SK-N-SH treated with all-trans-retinoic acid at 6 μM for 48 hours (cell line): ENCODE results near the gene SKOR1.

Experiments
- BACH2 ChIP-seq: fragments of 250-450 bp; sonication (Bioruptor Pico); IDR thresholded peaks from 2 replicates; pipeline ENCODE4 v1.9.0; 2021; ENCODE audit warnings: mild to moderate bottlenecking, borderline replicate concordance
- OSR1 ChIP-seq: fragments of 250-450 bp; sonication (Bioruptor Pico); IDR thresholded peaks from 2 replicates; pipeline ENCODE4 v1.8.0; 2022; ENCODE audit warnings: moderate library complexity, mild to moderate bottlenecking, inconsistent platforms
- RARB ChIP-seq: fragments of 250-450 bp; sonication (Bioruptor Pico); IDR thresholded peaks from 2 replicates; pipeline ENCODE4 v1.8.0; 2021; ENCODE audit warnings: mild to moderate bottlenecking, moderate library complexity
- TF ChIP-seq, protein P1 (sequence below): fragments of 250-450 bp; sonication (Bioruptor Pico); IDR thresholded peaks from 2 replicates; pipeline ENCODE4 v1.8.0; 2020; ENCODE audit warnings: mild to moderate bottlenecking, moderate library complexity, borderline replicate concordance
- TF ChIP-seq, protein P2 (sequence below): fragments of 250-450 bp; sonication (Bioruptor Pico); IDR thresholded peaks from 2 replicates; pipeline ENCODE4 v1.5.1; 2020; ENCODE audit warnings: low read depth, mild to moderate bottlenecking, moderate library complexity

DNA sequence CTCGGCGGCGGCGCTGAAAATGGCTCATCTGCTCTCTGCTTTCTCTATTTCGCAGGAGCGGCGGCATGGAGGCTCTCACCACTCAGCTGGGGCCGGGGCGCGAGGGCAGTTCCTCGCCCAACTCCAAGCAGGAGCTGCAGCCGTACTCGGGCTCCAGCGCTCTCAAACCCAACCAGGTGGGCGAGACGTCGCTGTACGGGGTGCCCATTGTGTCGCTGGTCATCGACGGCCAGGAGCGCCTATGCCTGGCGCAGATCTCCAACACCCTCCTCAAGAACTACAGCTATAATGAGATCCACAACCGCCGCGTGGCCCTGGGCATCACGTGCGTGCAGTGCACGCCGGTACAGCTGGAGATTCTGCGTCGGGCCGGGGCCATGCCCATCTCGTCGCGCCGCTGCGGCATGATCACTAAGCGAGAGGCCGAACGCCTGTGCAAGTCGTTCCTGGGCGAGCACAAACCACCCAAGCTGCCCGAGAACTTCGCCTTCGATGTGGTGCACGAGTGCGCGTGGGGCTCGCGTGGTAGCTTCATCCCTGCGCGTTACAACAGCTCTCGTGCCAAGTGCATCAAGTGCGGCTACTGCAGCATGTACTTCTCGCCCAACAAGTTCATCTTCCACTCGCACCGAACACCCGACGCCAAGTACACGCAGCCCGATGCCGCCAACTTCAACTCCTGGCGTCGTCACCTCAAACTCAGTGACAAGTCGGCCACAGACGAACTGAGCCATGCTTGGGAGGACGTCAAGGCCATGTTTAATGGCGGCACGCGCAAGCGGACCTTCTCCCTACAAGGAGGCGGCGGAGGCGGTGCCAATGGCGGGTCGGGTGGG, 790 bp downstream of the SKOR1 start:
- TF ChIP-seq, protein P1, sequence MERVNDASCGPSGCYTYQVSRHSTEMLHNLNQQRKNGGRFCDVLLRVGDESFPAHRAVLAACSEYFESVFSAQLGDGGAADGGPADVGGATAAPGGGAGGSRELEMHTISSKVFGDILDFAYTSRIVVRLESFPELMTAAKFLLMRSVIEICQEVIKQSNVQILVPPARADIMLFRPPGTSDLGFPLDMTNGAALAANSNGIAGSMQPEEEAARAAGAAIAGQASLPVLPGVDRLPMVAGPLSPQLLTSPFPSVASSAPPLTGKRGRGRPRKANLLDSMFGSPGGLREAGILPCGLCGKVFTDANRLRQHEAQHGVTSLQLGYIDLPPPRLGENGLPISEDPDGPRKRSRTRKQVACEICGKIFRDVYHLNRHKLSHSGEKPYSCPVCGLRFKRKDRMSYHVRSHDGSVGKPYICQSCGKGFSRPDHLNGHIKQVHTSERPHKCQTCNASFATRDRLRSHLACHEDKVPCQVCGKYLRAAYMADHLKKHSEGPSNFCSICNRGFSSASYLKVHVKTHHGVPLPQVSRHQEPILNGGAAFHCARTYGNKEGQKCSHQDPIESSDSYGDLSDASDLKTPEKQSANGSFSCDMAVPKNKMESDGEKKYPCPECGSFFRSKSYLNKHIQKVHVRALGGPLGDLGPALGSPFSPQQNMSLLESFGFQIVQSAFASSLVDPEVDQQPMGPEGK (CRISPR knock-in tag): no peak
- TF ChIP-seq BACH2 (no peak), OSR1 (CRISPR knock-in tag) (no peak), RARB (CRISPR knock-in tag) (no peak)
- TF ChIP-seq, protein P2, sequence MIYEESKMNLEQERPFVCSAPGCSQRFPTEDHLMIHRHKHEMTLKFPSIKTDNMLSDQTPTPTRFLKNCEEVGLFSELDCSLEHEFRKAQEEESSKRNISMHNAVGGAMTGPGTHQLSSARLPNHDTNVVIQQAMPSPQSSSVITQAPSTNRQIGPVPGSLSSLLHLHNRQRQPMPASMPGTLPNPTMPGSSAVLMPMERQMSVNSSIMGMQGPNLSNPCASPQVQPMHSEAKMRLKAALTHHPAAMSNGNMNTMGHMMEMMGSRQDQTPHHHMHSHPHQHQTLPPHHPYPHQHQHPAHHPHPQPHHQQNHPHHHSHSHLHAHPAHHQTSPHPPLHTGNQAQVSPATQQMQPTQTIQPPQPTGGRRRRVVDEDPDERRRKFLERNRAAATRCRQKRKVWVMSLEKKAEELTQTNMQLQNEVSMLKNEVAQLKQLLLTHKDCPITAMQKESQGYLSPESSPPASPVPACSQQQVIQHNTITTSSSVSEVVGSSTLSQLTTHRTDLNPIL (CRISPR knock-in tag): no peak
